Nucleus accumbens (tissue), 56 donors: ENCODE data around the gene PLA2G12B.
"Not testable (repeated sequence)": the region's sequence is repeated elsewhere in the genome, so short reads cannot be mapped to it uniquely, and the experiment has no call there.

Source experiments
- DNase-seq, 56 donors: peaks; one replicate each; lab custom pipeline; 2025; lab: John Stamatoyannopoulos, UW

PLA2G12B gene

DNA sequence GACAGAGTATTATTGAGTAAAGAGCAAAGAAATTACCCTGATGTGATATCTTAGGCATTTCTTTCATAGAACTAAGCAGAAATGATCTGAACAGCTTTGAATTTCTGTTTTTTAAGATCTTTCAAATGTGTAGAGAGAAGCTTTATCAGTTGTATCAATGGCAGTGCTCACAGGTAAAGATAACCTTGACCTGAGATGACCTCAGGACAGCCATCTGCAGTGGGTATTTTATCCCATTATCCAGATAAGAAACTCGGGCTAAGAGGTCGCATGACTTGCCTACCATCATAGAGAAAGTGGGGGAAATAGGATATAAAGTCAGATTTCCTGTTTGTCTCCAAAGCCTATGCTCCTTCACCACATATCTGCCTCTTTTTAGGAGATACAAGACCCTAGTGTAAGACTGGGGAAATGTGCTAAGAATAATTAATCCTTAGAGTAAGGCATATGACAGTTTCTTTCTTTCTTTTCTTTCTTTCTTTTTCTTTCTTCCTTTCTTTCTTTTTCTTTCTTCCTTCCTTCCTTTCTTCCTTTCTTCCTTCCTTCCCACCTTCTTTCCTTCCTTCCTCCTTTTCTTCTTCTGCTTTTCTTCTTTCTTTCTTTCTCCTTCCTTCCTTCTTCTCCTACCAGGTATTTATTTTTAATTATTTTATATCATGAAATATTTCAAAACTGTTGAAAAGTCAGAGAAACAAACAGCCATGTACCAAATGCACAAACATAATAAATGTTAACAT, 10.9 kb downstream of the PLA2G12B start:
- no peak for DNase-seq

DNA sequence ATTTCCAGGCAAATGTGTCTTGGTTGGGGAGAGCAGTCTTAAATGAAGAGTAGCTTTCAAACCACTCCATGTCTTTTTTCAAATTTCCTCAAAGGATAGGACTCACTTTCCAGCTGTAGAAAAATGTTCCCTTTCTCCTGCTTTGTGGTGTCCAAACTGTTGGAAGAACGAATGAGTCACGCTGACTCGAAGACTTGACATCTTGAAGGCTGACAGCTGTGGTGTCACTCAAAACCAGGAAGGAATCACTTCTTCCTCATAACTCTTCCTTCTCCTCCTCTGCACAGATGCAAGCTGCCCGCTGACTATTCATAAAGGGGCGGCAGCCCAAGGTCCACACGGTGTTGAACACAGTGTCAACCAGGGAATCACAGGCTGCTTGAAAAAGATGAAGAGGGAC, 19.2 kb downstream of the PLA2G12B start:
- DNase-seq, result no peak

DNA sequence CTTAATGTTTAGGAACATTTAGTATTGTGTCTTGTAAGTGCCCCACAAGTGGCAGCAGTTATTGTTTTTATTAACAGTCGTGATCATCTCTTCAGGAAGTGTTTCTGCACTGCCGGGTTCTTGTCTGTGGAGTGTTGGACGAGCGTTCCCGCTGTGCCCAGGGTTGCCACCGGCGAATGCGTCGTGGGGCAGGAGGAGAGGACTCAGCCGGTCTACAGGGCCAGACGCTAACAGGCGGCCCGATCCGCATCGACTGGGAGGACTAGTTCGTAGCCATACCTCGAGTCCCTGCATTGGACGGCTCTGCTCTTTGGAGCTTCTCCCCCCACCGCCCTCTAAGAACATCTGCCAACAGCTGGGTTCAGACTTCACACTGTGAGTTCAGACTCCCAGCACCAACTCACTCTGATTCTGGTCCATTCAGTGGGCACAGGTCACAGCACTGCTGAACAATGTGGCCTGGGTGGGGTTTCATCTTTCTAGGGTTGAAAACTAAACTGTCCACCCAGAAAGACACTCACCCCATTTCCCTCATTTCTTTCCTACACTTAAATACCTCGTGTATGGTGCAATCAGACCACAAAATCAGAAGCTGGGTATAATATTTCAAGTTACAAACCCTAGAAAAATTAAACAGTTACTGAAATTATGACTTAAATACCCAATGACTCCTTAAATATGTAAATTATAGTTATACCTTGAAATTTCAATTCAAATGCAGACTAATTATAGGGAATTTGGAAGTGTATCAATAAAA, 22.2 kb downstream of the PLA2G12B start:
- no peak for DNase-seq

DNA sequence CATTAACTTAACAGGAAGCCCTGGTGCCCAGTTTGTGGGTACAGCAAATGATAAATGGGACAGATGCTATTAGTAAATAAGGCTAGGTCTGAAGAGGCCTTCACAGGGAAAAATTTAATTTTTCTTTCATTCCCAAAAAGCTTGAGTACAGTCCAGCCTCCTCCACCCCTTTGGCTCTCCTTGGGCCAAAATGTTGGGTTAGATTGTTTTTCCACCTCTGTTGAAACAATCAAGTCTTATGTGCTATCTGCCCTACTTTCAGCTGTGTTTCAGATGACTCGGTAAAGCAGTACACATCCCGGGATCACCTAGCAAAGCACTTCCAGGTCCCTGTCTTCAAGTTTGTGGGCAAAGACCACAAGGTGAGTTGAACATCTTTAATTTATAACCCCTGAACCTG, 24.3 kb downstream of the PLA2G12B start:
- no peak for DNase-seq

DNA sequence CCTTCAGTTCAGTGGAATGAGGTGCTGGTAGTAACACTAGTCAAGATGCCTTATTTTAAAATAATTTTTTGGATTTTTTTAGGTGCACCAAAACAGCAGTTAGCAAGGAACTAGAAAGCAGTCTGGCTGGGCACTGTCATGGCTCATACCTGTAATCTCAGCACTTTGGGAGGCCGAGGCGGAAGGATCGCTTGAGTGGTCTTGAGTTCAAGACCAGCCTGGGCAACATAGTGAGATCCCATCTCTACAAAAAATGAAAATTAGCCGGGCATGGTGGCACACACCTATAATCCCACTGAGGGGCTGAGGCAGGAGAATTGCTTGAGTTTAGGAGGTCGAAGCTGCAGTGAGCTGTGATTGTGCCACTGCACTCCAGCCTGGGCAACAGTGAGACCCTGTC, 25.8 kb downstream of the PLA2G12B start:
- no peak for DNase-seq

DNA sequence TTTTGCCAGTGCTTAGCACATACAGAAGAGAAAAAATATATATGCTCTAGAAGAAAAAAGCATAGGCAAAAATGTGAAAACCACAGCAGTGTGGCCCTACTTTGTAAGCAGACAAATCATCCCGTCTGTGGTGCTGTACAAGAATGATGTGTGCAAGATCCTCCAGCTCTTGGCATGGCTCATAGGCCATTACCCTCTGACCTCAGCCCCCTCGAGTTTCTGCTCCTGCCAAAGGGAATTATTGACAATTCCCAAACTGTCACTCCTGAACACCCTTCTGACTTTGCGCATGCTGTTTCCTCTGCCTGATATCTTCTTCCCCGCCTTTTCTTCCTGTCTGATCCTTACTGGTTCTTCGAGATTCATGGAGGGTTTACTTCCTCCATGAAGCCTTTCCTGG, 27.1 kb downstream of the PLA2G12B start:
- DNase-seq, result no peak

DNA sequence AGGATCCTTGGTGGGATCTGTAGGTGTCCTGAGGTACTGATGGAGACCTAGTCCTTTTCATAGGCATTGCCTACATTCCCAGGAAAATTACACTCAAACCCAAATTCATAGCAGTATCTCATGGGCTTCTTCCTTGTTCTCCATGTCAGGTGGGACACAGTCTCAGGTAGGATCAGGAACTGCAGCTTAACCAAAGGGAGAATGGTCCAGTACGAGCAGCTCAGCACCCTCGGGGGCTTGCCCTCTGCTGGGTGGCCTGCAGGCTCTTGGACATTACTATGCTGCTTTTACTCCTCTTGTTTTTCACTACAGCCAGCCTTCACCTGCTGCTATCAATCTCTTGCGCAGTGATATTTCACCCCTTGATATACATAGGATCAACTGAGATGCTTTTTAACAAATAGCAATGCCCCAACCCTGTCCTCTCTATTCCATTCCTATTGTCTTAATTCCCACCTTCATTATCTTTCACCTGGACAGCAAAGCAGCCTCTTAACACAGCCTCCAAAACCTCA, 28.6 kb downstream of the PLA2G12B start:
- no peak for DNase-seq

DNA sequence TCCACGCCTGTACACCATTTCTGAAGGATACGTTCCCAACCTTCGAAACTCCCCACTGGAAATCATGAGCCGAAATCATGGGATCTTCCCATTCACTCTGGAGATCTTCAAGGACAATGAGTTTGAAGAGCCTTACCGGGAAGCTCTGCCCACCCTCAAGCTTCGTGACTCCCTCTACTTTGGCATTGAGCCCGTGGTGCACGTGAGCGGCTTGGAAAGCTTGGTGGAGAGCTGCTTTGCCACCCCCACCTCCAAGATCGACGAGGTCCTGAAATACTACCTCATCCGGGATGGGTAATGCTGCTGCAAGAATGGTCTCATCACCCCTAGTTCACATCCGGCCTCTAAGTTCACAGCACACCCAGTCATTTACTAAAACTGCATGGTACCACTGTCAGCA, 30.3 kb downstream of the PLA2G12B start:
- DNase-seq, result no peak

DNA sequence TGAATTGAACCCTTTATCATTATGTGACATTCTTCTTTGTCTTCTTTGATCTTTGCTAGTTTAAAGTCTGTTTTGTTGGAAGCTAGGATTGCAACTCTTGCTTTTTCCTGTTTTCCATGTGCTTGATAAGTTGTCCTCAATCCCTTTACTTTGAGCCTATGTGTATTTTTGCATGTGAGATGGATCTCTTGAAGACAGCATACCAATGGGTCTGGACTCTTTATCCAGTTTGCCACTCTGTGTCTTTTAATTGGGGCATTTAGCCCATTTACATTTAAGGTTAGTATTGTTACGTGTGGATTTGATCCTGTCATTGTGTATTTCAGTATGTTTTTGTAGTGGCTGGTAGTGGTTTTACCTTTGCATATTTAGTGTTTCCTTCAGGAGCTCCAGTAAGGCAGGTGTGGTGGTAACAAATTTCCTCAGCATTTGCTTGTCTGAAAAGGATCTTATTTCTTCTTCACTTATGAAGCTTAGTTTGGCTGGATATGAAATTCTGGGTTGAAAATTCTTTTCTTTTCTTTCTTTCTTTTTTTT, 33.4 kb downstream of the PLA2G12B start:
- not testable (repeated sequence) for DNase-seq

DNA sequence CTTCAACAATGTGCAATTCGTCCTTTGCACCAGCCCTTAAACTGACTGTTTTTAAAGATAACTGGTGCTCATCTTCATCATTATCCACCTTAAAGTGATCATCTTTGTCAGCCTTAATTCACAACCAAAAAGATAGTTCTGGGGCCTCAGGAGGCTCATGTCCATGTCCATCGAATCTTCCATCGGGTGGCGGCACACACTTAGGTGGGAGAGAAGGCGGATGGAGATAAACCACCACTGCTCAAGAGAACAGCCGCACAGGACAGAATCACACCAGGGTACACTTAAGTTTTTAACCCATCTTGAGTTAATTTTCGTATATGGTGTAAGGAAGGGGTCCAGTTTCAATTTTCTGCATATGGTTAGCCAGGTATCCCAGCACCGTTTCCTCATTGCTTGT, 36.3 kb downstream of the PLA2G12B start:
- DNase-seq, result no peak

DNA sequence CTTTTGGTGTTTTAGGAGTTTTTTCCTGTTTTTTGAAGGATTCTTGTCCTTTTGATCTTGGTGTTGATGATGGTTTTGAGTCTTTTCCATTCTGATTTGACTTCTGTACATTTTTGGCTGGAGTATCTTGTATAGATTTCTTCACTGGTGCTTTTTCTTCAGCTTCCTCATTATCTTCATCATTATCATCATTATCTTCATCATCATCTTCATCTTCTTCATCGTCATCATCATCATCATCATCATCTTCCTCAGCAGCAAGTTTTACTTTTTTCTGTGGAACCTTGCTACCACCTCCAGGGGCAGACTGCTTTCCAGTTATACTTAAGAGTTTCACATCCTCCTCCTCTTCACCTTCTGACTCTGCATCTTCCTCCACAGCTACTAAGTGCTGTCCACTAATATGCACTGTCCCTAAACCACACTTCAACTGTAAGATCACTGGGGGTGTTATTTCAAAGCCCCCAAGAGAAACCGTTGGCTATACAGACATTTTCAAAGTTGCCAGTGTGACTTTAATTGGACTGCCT, 36.7 kb downstream of the PLA2G12B start:
- DNase-seq, result not testable (repeated sequence)

DNA sequence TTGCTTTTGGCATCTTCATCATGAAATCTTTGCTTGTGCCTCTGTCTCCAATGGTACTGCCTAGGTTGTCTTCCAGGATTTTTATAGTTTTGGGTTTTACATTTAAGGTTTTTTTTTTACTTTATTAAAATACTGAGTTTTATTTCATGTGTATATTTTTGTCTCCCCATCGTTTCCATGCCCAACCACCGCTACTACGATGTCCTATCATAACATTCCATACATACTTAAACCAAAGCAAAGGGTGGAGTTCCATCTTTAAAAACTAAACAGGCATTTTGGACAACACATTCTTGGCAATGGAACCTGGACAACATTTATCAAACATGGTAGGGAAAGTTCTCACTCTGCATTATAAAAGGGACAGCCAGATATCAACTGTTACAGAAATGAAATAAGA, 37.4 kb downstream of the PLA2G12B start:
- DNase-seq, result not testable (repeated sequence)

DNA sequence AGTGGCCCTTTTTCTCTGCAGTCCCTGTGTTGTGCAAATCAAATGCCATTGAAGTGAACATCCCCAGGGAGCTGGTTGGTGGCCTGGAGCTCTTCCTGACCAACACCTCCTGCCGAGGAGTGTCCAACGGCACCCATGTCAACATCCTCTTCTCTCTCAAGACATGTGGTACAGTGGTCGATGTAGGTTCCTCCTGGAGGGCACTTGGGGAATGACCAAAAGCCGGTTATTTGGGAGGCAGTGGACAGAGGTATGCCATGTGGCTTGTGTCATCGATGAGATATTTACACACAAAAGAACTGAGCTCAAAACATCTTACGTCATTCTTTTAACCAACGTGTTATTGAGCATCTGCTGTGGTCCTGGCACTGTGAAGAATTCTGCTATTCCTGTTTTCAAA, 41.3 kb downstream of the PLA2G12B start:
- DNase-seq, result no peak

DNA sequence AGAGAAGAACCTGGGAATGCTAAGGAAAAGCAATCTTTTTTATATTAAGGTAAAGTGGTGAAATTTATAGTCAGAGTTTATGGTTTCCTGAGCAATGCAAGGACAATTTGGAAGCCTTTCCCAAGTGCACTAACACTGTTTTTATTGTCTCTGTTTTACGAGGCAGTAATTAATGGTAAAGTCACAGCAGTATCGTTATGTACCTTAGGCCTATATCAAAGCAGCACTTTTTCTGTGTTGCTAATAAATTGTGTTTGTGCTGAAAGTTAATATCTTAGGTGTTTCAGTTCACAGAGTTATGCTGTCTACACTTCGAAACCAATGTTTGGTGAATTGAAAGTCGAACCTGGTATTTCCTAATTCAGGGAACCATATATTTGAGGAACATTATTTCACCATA, 41.9 kb downstream of the PLA2G12B start:
- no peak for DNase-seq

DNA sequence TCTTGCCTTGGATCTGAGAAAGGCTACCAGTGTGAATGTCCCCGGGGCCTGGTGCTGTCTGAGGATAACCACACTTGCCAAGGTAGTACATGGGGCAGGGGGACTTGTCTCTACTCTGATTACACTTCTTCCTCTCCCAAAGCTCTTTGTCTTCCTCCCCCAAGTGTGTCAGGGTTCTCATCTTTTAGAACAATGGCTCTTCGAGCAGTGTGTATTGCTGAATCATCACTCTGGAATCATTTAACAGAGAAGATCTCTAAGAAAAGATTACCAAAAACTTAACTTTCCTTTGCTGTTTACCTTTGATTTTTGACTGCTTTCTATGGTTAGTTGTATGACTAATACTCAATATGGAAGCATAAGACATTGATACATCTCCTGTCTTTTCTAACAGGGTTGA, 42.8 kb downstream of the PLA2G12B start:
- no peak for DNase-seq

DNA sequence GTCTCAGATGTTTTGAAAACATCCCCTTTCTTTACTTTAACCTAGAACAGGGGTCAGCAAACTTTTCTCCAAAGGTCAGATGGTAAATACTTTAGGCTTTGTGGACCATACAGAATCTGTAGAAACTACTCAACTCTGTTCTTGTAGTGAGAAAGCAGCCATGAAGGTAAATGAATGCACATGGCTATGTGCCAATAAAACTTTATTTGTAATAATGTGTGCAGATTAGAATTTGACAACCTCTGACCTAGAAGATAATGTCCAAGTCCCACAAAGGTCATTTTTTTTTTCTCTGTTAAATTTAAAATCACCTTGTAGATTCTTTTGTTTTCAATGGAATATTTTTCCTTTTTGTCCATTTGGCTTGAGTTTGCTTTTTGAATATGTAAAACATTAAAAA, 43.9 kb downstream of the PLA2G12B start:
- no peak for DNase-seq

DNA sequence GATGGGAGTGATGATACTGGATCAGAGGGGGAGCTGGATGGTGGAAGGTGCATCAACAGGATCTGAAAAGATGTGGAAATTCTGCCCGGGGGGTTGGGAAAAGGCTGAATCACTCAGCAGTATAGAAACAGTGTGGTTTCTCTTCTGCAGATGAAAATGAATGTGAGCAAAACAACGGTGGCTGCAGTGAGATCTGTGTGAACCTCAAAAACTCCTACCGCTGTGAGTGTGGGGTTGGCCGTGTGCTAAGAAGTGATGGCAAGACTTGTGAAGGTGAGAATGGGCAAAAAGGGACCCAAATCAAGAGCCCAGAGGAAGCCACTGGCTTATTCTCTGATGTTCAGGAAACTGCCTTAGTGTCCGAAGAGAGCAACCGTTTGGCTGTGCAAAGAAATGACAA, 48.2 kb downstream of the PLA2G12B start:
- DNase-seq, result no peak

DNA sequence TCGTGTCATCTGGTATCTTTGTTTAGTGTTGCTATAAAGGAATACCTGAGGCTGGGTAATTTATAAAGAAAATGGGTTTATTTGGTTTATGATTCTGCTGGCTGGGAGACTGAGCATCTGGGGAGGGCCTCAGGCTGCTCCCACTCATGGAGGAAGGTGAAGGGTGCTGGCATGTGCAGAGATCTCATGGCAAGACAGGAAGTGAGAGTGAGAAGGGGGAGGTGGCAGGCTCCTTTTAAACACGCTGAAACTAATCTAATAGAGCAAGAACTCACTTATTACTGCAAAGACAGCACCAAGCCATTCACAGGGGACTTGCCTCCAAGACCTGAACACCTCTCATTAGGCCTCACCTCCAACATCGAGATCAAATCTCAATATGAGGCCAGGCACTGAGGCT, 49.8 kb downstream of the PLA2G12B start:
- DNase-seq, result no peak

DNA sequence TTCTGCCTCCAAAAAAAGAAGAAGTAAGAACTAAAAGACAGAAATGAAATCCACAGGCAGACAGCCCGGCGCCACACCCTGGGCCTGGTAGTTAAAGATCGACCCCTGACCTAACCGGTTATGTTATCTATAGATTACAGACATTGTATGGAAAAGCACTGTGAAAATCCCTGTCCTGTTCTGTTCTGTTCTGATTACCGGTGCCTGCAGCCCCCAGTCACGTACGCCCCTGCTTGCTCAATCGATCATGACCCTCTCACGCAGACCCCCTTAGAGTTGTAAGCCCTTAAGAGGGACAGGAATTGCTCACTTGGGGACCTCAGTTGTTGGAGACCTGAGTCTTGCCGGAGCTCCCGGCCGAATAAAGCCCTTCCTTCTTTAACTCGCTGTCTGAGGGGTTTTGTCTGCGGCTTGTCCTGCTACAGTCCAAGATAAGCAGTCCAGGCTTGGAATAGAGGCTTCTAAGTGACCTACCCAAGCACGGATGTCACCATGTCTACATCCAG, 50.6 kb downstream of the PLA2G12B start:
- not testable (repeated sequence) for DNase-seq

DNA sequence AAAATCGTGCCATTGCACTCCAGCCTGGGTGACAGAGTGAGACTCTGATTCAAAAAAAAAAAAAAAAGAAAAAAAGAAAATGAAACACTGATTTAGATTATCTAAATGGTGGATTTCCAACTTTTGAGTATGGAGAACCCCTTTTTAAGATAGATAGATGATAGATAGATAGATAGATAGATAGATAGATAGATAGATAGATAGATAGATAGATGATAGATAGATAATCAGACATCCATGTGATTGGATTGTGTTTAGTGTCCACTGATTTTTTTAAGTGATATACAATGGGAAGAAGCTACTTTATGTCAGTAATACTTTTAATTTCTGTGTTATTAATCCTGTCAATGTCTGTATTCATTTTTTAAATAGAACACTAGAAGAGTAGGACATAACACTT, 55.1 kb downstream of the PLA2G12B start:
- no peak for DNase-seq

DNA sequence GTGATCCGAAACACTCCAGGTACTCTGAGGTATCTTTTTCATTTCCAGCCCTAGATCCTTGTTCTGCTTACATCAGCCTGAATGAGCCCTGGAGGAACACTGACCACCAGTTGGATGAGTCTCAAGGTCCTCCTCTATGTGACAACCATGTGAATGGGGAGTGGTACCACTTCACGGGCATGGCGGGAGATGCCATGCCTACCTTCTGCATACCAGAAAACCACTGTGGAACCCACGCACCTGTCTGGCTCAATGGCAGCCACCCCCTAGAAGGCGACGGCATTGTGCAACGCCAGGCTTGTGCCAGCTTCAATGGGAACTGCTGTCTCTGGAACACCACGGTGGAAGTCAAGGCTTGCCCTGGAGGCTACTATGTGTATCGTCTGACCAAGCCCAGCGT, 56.0 kb downstream of the PLA2G12B start:
- DNase-seq, result no peak
